ENCODE measurements around the gene MIS18BP1. TPM values are rescaled to one million over a fixed set of nuclear protein-coding genes. Genes with fewer than 3 reads are reported as not detected.

MIS18BP1 gene
- total and polyA plus RNA-seq, 10 of the 15 experiments (the other 5 are each of a cell fraction or from before 2014, with no cell fraction given) = 16.9 to 88.9 (median 57.0) TPM

- Histone ChIP-seq H4K20me1 (ENCODE audit: control insufficient read depth, insufficient read depth) (no peaks in the 10 kb centered on the region), H3K36me3 (ENCODE audit: control insufficient read depth in 2 of 2, insufficient read depth in 2 of 2, low read length in 1 of 2) (no peaks in the 10 kb centered on the region), H2AFZ (ENCODE audit: control insufficient read depth, low read depth, low read length) (no peak overlapping the region), H3K79me2 (ENCODE audit: control insufficient read depth, insufficient read depth, low read length) (no peaks in the 10 kb centered on the region), H3K4me1 (ENCODE audit: control insufficient read depth, insufficient read depth, low read length) (no peaks in the 10 kb centered on the region), H3K9me3 (replicated peaks; ENCODE audit: control insufficient read depth, insufficient read depth, low read length) (peaks cover 3% of the 10 kb centered on the region), H3K27ac (ENCODE audit: control insufficient read depth, insufficient read depth) (no peak overlapping the region), H3K27me3 (replicated peaks in 1 of 2; ENCODE audit: control insufficient read depth in 2 of 2, insufficient read depth in 2 of 2, low read length in 1 of 2) (no peaks in the 10 kb centered on the region), H3K4me2 (ENCODE audit: control insufficient read depth, insufficient read depth) (no peak overlapping the region), H3K9ac (ENCODE audit: control insufficient read depth, insufficient read depth, low read length) (no peak overlapping the region), H3K4me3 (no peak overlapping the region)
- FAIRE-seq (no peak), ATAC-seq (no peak), DNase-seq (ENCODE audit: low read depth, low spot score) (no peak)
- ChIA-PET POLR2A (no interaction called here), RAD21 (ENCODE audit: unreplicated experiment) (no interaction called here), CTCF (no interaction called here), SMC1A (ENCODE audit: uncharacterized antibody, unreplicated experiment) (interaction anchor here (1.1 kb wide), 1 partner anchor 349 kb away, joined by 3 read pairs; no protein-coding TSS in a partner anchor)
- WGBS (ENCODE audit: insufficient coverage, insufficient replicate concordance, low lambda C conversion rate, missing lambda C conversion rate) = 73% methylated on average over 4 of the region's 4 CpGs
- BruUV-seq (replicated peaks) = no TSS peak
- in situ Hi-C loops (cut with MboI) = no loop called here
- no peak for TF ChIP-seq ETV6 (conservative IDR thresholded peaks at IDR 0.05 in 1 of 2, IDR thresholded peaks at IDR 0.05 in 1 of 2; ENCODE audit: borderline replicate concordance in 1 of 2, low read depth in 1 of 2)
- TF ChIP-seq JUNB (IDR thresholded peaks at IDR 0.05) = no peak
- no peak for TF ChIP-seq STAT1 (conservative IDR thresholded peaks at IDR 0.05)
- no peak for TF ChIP-seq MAX (IDR thresholded peaks at IDR 0.05; ENCODE audit: low read depth, low read length)
- no peak for TF ChIP-seq NFYA (IDR thresholded peaks at IDR 0.05; ENCODE audit: borderline replicate concordance, low read depth, low read length)
- no peak for TF ChIP-seq ASH2L (IDR thresholded peaks at IDR 0.05; ENCODE audit: borderline replicate concordance, low read depth)
- TF ChIP-seq GABPA (IDR thresholded peaks at IDR 0.05; ENCODE audit: low read depth) = no peak
- intact Hi-C loops (cut with micrococcal nuclease; ENCODE audit: unreplicated experiment) = no loop called here
These were observed 9.6 kb upstream of the MIS18BP1 start for GRCh38 chr14:45262637-45263036.

DNA sequence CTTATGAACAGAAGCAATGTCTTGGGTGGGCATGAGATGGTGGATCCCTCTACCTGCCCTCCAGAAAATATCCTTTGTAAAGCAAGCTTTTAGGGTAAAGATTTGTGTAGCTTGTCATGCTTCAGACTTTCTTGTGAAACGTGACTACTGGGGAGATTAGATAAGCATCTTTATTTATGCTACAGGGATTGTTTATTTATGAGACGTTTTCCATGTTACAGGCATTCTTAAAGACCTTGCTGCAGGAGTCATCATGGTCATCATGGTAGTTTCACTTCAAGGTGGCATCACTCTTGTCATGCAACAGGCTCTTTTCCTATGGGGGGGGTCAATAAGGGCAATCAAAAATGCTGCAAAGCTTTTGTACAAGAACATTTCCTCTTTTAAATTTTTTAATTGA, 8.2 kb upstream of the MIS18BP1 start:
- CTCF ChIA-PET = no interaction called here
- Histone ChIP-seq H3K36me3 (ENCODE audit: control insufficient read depth in 2 of 2, insufficient read depth in 2 of 2, low read length in 1 of 2) (no peaks in the 10 kb centered on the region), H3K79me2 (ENCODE audit: control insufficient read depth, insufficient read depth, low read length) (no peaks in the 10 kb centered on the region), H3K27me3 (replicated peaks in 1 of 2; ENCODE audit: control insufficient read depth in 2 of 2, insufficient read depth in 2 of 2, low read length in 1 of 2) (no peaks in the 10 kb centered on the region), H3K4me2 (ENCODE audit: control insufficient read depth, insufficient read depth) (no peak overlapping the region), H3K4me3 (no peak overlapping the region), H3K9ac (ENCODE audit: control insufficient read depth, insufficient read depth, low read length) (no peak overlapping the region), H2AFZ (ENCODE audit: control insufficient read depth, low read depth, low read length) (no peak overlapping the region), H3K27ac (ENCODE audit: control insufficient read depth, insufficient read depth) (no peak overlapping the region), H4K20me1 (ENCODE audit: control insufficient read depth, insufficient read depth) (no peaks in the 10 kb centered on the region), H3K4me1 (ENCODE audit: control insufficient read depth, insufficient read depth, low read length) (no peaks in the 10 kb centered on the region), H3K9me3 (replicated peaks; ENCODE audit: control insufficient read depth, insufficient read depth, low read length) (peaks cover 3% of the 10 kb centered on the region)
- 2% methylated on average over 2 of the region's 2 CpGs for WGBS (ENCODE audit: insufficient coverage, insufficient replicate concordance, low lambda C conversion rate, missing lambda C conversion rate)
- POLR2A ChIA-PET = no interaction called here
- RAD21 ChIA-PET (ENCODE audit: unreplicated experiment) = no interaction called here
- no peak for ATAC-seq
- no TSS peak for BruUV-seq (replicated peaks)
- SMC1A ChIA-PET (ENCODE audit: uncharacterized antibody, unreplicated experiment) = no interaction called here
- FAIRE-seq = no peak
- in situ Hi-C loops (cut with MboI) = no loop called here
- intact Hi-C loops (cut with micrococcal nuclease; ENCODE audit: unreplicated experiment) = no loop called here
- no peak for DNase-seq (ENCODE audit: low read depth, low spot score)
- TF ChIP-seq EZH2 (IDR thresholded peaks at IDR 0.05; ENCODE audit: borderline replicate concordance, control insufficient read depth, low read depth, low read length) = no peak
- no peak for TF ChIP-seq ZNF24 (IDR thresholded peaks at IDR 0.05)
- TF ChIP-seq SUZ12 (IDR thresholded peaks at IDR 0.05; ENCODE audit: unreplicated experiment) = no peak
- TF ChIP-seq, protein P1, sequence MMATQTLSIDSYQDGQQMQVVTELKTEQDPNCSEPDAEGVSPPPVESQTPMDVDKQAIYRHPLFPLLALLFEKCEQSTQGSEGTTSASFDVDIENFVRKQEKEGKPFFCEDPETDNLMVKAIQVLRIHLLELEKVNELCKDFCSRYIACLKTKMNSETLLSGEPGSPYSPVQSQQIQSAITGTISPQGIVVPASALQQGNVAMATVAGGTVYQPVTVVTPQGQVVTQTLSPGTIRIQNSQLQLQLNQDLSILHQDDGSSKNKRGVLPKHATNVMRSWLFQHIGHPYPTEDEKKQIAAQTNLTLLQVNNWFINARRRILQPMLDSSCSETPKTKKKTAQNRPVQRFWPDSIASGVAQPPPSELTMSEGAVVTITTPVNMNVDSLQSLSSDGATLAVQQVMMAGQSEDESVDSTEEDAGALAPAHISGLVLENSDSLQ (IDR thresholded peaks at IDR 0.05) = no peak
- no peak for TF ChIP-seq RFX5 (IDR thresholded peaks at IDR 0.05; ENCODE audit: low read depth, low read length)
- TF ChIP-seq, protein P2, sequence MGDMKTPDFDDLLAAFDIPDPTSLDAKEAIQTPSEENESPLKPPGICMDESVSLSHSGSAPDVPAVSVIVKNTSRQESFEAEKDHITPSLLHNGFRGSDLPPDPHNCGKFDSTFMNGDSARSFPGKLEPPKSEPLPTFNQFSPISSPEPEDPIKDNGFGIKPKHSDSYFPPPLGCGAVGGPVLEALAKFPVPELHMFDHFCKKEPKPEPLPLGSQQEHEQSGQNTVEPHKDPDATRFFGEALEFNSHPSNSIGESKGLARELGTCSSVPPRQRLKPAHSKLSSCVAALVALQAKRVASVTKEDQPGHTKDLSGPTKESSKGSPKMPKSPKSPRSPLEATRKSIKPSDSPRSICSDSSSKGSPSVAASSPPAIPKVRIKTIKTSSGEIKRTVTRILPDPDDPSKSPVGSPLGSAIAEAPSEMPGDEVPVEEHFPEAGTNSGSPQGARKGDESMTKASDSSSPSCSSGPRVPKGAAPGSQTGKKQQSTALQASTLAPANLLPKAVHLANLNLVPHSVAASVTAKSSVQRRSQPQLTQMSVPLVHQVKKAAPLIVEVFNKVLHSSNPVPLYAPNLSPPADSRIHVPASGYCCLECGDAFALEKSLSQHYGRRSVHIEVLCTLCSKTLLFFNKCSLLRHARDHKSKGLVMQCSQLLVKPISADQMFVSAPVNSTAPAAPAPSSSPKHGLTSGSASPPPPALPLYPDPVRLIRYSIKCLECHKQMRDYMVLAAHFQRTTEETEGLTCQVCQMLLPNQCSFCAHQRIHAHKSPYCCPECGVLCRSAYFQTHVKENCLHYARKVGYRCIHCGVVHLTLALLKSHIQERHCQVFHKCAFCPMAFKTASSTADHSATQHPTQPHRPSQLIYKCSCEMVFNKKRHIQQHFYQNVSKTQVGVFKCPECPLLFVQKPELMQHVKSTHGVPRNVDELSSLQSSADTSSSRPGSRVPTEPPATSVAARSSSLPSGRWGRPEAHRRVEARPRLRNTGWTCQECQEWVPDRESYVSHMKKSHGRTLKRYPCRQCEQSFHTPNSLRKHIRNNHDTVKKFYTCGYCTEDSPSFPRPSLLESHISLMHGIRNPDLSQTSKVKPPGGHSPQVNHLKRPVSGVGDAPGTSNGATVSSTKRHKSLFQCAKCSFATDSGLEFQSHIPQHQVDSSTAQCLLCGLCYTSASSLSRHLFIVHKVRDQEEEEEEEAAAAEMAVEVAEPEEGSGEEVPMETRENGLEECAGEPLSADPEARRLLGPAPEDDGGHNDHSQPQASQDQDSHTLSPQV (IDR thresholded peaks at IDR 0.05) = no peak
- no peak for TF ChIP-seq NBN (IDR thresholded peaks at IDR 0.05)
